Vagina (tissue), 2 donors: ENCODE measurements around the gene KCNQ4.

Experiments used
- CTCF ChIP-seq, 3 experiments: fragments of 450-650 bp in 2 of 3; fragments of 200-600 bp in 1 of 3; sonication (generic) in 1 of 3; IDR thresholded peaks; one replicate each; pipeline ENCODE4 v1.5.1; 2017 to 2019; ENCODE audit warnings: antibody characterized with exemption in 3 of 3, mild to moderate bottlenecking in 2 of 3, moderate library complexity in 2 of 3
- POLR2AphosphoS5 ChIP-seq, 2 donors: sonication (generic); formaldehyde crosslinking; IDR thresholded peaks; one replicate each; pipeline ENCODE4 v1.9.0; 2017; ENCODE audit warnings: antibody characterized with exemption in 2 of 2, mild to moderate bottlenecking in 2 of 2, low read depth in 1 of 2; ENCODE audit not compliant: insufficient read depth in 1 of 2

DNA sequence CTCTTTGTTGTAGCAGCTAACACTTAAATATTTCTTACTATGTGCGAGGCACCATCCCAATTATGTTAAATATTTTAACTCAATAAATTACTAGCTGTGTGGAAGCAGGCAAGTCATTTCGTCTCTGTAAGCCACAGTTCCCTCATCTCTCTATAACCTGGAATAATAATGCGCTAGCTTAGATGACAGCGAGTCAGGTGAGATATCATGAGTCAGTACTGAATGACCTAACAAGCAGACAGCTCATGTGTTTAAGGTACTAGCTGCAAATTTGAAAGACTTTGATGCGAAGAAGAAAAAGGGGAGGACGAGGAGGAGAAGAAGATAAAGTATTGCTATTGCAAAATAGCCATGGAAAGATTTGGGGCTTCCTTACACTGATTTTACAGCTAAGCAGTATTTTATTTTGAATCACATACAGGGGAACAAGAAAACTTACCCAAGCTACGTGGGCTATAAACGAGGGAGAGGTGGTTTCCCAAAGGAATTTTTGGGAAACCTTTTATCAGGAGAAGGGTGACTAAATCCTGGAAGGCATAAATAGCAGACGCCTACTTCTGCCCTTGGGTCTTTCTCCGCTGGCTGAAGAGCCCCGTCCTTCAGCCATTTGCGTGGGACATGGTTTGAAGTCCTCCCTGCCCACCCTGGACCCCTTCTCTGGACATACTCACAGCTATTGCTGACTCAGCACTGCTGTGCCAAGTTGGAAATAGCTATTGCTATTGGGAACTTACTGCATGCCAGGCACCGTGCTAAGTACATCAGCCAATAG lies 69.7 kb downstream of the KCNQ4 start:
- TF ChIP-seq CTCF (IDR thresholded peaks at IDR 0.05) = no peak
- no peak for TF ChIP-seq POLR2AphosphoS5 (IDR thresholded peaks at IDR 0.05; ENCODE audit: insufficient read depth in 1 of 2, low read depth in 1 of 2)
